Fibroblast of mammary gland (primary cell): ENCODE measurements around the gene ACTBL2.
"Not testable (repeated sequence)": the region's sequence is repeated elsewhere in the genome, so short reads cannot be mapped to it uniquely, and the experiment has no call there.

Experiments used
- DNase-seq: peaks from one replicate; pipeline ENCODE4 v3.0.0-alpha.2; 2010; ENCODE audit warnings: low read depth
- H3K4me3 ChIP-seq: 2 replicates; pipeline ENCODE4 v1.5.1; 2011; ENCODE audit warnings: low read depth, mild to moderate bottlenecking, low read length, moderate library complexity; ENCODE audit not compliant: control insufficient read depth
- CTCF ChIP-seq: conservative IDR thresholded peaks from 2 replicates; pipeline ENCODE4 v1.5.1; 2011; ENCODE audit warnings: low read depth, low read length, inconsistent platforms; ENCODE audit not compliant: control insufficient read depth, insufficient read depth

The ACTBL2 gene

GRCh38 chr5:57482671-57483106, at the start of gene ACTBL2:
Gene ACTBL2, minus strand, starts transcription at chr5:57482811. Its CDS starts 104 bp downstream, at chr5:57482707.
- no peak for TF ChIP-seq CTCF
- peak; percentile 79 for DNase-seq
- no peak within 1 kb of the TSS for H3K4me3 ChIP-seq

GRCh38 chr5:57531333-57531732, 48.7 kb upstream of the ACTBL2 start:
- no peak for TF ChIP-seq CTCF
- DNase-seq, result no peak
- no peak overlapping the region for H3K4me3 ChIP-seq

GRCh38 chr5:57529864-57530263, 47.3 kb upstream of the ACTBL2 start:
- no peak for TF ChIP-seq CTCF
- H3K4me3 ChIP-seq, result no peak overlapping the region
- DNase-seq, result no peak

GRCh38 chr5:57527870-57528269, 45.3 kb upstream of the ACTBL2 start:
- H3K4me3 ChIP-seq, result no peak overlapping the region
- TF ChIP-seq CTCF, result no peak
- DNase-seq, result no peak

GRCh38 chr5:57524348-57525060, 41.9 kb upstream of the ACTBL2 start:
- H3K4me3 ChIP-seq, result no peak overlapping the region
- TF ChIP-seq CTCF, result no peak
- no peak for DNase-seq

- not testable (repeated sequence) for DNase-seq, H3K4me3 ChIP-seq
These were observed 39.9 kb upstream of the ACTBL2 start for GRCh38 chr5:57522477-57522876.

GRCh38 chr5:57518415-57518814, 35.8 kb upstream of the ACTBL2 start:
- not testable (repeated sequence) for DNase-seq, H3K4me3 ChIP-seq

GRCh38 chr5:57517250-57517649, 34.6 kb upstream of the ACTBL2 start:
- H3K4me3 ChIP-seq, result no peak overlapping the region
- TF ChIP-seq CTCF, result no peak
- DNase-seq, result no peak
